Activated CD8-positive, alpha-beta memory T cell treated with anti-CD3 and anti-CD28 coated beads, Interleukin-2, amount 50 U/mL, for 24 hours (primary cell): ENCODE measurements around the gene CALN1.

Experiments used
- DNase-seq: peaks from one replicate; pipeline ENCODE4 v3.0.0-alpha.2; 2020; ENCODE audit errors: extremely low read depth

Gene CALN1

GRCh38 chr7:72187179-72187578 lies 225.0 kb downstream of the CALN1 start:
- DNase-seq, result no peak

DNA sequence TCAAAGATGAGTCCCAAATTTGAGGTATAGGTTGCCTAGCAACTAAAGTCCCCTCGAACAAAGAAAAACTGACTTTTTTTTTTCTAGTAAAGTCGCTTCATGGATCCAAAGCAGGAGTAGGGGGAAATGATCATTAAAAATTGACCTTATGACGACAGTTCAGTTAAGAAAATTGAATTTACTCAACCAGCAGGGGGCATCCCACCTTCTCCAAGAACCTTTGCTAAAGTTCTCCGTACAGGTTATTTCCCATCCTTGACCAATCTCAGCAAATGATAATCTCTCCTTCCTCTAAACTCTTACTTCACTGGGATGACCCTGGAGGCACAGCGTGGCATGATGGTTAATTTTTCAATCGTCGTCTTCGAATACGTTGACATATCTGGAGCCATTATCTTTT lies 228.3 kb downstream of the CALN1 start:
- DNase-seq, result no peak

- no peak for DNase-seq
These were observed 230.1 kb downstream of the CALN1 start for GRCh38 chr7:72182036-72182435.

DNA sequence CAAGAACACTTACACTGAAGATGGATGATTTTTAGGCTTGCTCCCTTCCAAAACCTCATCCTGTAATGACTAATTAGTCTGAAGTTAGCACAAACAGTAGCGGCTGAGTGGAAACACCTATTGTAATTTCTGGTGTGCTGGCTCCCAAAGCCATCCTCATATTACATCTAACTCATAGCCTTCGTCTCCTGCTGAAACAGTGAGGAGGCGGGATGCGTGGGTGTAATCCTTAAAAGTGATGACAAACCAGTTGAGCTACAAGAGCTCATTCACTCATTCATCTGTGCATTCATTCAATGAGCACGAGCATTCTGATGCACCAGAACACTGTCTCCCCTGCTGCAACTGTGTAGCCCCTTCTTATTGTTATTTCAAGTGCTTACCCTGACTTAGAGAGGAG lies 235.3 kb downstream of the CALN1 start:
- no peak for DNase-seq

- DNase-seq, result no peak
These were observed 241.7 kb downstream of the CALN1 start for GRCh38 chr7:72170475-72170874.

DNA sequence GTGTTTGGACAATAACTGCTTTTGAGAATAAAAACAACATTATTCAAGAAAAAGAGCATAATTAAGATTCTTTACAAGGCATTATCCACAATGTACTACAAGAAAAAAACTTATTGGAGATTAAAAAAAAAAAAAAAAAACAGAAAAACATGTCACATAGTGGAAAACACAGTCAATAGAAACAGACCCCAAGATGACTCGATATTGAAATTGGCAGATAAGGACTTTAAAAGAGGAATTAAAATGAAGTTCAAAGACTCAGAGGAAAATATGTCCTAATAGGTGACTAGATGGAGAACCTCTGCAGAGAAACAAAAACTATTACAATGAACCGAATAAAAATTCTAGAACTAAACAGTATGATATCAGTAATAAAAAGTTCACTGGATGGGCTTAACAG lies 248.9 kb downstream of the CALN1 start:
- no peak for DNase-seq

DNA sequence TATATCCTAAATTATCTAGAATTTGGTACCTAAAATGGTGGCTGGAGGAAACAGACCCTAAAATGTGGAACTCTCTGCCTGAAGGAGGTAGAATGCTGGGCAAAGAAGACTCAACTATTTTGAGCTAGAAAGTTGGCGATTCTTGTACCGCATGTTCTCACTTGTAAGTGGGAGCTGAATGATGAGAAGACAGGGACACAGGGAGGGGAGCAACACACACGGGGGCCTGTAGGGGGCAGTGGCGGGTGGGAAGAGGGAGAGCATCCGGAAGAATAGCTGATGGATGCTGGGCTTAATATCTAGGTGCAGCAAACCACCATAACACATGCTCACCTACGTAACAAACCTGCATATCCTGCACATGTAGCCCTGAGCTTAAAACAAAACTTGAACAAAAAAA lies 250.6 kb downstream of the CALN1 start:
- no peak for DNase-seq

DNA sequence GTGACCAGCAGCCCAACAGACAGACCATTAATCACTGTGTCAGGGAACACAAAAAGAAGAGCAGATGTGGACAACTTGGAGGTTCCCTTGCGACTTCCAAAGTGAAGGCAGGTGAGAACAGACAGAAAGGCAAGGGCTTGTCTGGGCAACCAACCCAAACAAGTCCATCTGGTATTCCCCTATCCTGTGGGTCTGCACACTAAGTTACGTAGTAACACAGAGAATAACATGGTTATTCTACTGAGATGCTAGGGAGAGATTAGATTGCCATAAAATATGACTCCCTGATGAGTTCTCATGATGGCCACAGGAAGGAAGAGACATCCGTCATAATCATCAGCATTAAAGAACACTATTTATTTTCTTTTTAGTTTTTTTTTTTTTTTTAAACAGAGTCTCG lies 252.2 kb downstream of the CALN1 start:
- no peak for DNase-seq

DNA sequence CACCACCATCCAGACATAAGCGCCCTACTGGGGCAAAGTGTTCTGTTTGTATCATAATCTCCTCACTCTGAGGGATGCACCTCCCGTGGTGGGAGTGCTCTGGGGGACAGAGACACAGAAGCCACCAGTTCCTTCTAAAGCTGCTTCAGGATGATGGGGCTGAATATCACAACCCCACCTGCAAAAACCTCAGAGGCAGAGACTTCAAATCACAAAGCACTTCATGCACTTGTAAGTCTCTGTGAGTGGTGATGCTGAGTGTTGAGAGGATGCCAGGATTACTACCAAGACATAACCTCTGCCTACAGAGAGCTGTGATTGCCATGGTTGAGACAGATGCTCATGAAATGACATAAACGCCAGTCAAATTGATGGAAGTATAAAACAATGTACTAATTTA lies 255.5 kb downstream of the CALN1 start:
- no peak for DNase-seq

DNA sequence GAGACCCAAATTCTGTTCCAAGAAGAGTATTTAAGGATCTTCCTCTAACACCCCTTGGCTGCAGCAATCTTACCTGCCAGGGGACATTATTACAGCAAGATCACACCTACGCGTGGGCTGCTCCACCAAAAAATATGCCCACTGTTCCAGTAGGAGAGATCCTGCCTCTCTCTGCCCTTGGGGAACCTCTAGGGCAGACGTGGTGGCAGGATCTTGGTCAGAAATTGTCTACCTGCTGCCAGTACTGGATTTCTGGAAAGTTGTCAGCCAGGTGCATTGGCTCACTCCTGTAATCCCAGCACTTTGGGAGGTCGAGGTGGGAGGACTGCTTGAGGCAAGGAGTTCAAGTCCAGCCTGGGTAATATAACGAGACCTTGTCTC lies 259.0 kb downstream of the CALN1 start:
- DNase-seq, result no peak

DNA sequence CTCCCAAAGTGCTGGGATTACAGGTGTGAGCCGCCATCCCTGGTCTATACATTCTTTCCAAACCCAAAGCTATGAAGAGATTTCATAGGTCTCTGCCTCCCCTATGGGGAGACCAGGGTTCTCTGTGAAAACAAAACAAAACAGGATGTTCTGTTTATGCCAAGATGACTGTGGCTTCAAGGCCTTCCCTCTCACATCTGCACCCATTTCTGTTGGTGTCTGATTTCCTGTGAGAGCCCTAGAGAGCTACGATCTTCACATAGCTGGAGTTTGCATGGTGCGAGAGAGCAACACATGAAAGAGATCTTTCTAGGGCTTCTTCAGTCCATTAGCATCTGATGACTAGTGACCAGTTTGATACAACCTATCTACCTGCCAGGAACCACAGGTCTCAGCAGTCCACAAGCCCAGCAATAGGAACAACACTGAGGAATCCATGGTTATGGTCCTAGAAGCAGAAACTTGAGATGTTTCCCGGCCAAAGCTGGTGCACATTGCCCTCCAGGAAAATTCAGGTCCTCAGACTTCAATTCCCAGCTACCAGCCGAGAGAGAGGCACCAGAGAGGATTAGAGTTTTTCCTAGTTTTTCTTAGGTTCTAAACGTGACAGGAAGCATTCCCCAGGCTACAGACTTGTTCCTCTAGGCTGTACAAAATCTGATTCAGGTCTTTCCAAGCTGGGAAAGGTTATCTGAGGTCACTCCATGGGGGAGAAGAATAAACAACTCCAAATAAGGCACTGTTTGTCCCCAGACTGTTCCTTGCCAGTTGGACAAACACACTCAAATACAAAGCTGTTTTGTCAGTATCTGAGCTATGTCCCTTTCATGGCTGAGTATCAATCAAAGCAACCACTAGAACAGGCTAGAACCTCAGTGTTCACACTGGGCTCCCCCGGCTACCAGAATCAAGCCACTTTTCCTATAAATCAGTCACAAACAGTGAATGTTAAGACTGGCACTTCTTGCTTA lies 259.7 kb downstream of the CALN1 start:
- DNase-seq, result no peak

DNA sequence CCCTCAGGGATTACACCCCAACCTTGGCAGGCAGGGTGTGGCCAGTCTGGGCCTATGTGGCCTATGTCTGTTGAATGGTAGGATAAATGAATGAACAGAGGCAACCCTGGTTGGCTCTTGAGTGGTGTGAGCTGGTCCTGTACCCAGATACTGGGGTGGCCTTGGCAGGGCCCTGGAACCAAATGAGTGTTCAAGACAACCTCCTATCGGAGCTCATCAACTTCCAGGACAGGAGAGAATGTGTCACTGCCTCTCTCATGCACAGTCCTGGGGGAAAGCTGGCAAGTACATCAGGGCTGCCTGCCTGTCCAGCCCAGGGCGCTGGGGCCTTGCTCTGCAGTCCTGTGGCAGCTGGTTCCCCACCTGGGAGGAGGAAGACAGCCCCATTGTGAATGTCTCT lies 271.6 kb downstream of the CALN1 start:
- no peak for DNase-seq

DNA sequence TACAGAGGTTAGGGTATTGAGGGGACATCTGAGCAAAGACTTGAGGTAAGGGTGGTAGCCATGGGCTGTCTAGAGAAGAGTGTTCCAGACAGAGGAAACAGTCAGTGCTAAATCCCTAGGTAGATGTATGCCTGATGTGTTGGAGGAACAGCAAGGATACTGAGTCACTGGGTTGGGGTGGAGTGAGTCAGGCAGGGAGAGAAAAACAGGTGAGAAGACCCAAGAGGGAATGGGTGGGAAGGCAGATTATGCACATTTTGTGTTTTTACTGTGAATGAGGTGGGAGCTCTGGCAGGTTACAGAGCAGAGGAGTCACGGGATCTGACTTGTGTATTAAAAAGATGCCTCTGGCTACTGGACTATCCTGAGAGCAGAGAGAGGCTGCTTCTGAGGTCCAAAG lies 285.0 kb downstream of the CALN1 start:
- no peak for DNase-seq

GRCh38 chr7:72123913-72124312 lies 288.2 kb downstream of the CALN1 start:
- DNase-seq, result no peak

- no peak for DNase-seq
These were observed 293.8 kb downstream of the CALN1 start for GRCh38 chr7:72118366-72118765.

- DNase-seq, result no peak
These were observed 298.0 kb downstream of the CALN1 start for GRCh38 chr7:72114129-72114528.

DNA sequence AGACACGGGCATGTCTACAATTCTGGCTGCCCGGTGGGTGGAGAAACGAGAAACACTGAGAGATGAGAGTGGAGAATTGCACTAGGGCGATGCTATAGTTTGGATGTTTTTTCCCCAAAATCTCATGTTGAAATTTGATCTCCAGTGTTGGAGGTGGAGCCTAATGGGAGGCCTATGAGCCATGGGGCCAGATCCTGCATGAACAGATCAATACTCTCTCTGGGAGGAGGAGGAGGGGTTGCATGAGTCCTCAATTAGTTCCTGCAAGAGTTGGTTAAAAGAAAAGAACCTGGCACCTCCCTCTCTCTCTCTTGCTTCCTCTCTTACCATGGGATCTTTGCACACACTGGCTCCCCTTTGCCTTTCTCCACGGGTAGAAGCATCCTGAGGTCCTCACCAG lies 299.1 kb downstream of the CALN1 start:
- no peak for DNase-seq

- DNase-seq, result no peak
These were observed 299.6 kb downstream of the CALN1 start for GRCh38 chr7:72112530-72112929.

DNA sequence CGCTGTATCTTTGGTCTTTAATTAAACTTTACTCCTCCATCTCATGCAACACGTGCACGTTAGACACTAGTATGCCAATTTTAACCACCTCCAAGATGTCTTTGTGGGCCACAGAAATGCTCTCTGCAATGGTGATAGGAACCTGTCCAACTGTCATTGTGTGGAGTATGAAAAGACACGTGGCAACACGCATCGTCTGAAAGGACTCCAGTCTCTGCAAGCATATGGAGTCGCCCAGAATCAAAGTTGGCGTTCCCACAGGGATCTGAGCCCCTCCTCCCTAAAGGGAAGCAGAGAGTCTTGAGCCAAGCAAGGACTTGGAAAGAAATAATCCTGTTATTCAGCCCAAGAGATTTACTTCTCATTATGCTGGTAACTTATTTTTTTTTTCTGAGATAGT lies 301.1 kb downstream of the CALN1 start:
- no peak for DNase-seq

DNA sequence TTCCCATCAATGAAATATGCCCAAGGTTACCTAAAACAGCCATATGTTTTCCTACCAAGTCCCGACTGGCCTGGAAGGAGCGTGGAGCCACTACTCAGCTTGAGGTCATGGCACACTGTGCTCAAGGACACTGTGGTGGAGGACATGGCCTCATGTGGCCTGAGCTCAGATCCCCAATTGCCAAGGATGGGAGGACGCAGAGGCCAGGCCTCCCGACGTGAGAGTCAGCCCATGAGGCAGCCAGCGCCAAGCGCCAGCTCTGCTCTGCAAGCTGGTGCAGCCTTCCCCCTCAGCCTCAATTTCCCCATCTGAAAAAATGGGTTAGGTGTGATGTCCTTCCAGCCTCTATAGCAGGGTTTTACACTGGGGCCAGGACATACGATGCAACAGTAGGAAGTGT lies 302.6 kb downstream of the CALN1 start:
- DNase-seq, result no peak

- DNase-seq, result no peak
These were observed 305.7 kb downstream of the CALN1 start for GRCh38 chr7:72106405-72106804.

GRCh38 chr7:72101444-72101843 lies 310.7 kb downstream of the CALN1 start:
- DNase-seq, result no peak

- DNase-seq, result no peak
These were observed 312.4 kb downstream of the CALN1 start for GRCh38 chr7:72099784-72100183.
